Measurements from ENCODE around the gene SERPING1.
"Not testable (repeated sequence)": the region's sequence is repeated elsewhere in the genome, so short reads cannot be mapped to it uniquely, and the experiment has no call there.

Gene SERPING1

DNA sequence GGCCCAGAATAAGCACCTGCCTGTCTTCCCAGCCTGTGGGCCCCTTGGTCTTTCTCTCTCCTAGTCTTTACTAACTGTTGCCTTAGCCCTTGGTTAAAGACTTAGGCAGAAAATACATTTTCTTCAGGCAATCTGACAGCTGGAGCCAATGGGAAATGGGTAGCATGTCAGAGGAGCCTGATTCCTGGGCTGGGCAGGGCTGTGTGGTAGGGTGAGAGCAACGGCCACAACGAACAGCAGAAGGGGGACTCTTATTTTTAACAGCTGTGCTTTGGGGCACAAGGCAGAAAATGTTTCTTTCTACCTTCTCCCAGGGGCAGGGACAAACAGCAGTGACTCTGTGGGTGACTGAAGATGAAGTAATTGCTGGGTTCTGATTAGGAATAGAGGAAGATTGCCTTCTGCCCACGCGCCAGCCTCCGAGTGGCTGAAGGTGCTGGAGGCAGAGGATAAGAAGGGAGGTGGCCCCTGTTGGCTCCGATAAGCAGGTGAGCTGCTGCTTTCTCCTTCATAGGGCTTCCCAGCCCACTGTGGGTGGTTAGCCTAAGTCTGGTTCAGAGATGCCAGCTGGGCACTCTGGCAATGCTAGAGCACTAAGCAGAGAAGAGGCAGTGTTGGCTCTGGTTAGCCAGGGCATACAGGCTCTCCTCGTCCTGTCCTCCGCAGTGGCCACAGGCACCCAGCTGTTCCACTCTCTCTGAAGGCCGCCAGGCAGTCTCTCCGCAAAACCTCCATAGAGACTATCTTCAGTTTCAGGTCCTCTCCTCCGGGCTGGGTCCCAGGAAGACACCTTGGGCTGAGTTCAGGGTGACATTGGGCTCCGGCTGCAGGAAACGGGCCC lies 50.7 kb downstream of the SERPING1 start:
- in situ Hi-C loops (cut with MboI; ENCODE audit: low sequenced_read_pairs, unreplicated experiment): loop anchor here (10.0 kb wide), 1 partner anchor 153 kb away; no protein-coding TSS in a partner anchor
- TF ChIP-seq CTCF (IDR thresholded peaks at IDR 0.05; ENCODE audit: borderline replicate concordance, control extremely low read depth, extremely low read depth, insufficient read depth, missing control alignments): no peak
- no peak for DNase-seq (ENCODE audit: low spot score)

DNA sequence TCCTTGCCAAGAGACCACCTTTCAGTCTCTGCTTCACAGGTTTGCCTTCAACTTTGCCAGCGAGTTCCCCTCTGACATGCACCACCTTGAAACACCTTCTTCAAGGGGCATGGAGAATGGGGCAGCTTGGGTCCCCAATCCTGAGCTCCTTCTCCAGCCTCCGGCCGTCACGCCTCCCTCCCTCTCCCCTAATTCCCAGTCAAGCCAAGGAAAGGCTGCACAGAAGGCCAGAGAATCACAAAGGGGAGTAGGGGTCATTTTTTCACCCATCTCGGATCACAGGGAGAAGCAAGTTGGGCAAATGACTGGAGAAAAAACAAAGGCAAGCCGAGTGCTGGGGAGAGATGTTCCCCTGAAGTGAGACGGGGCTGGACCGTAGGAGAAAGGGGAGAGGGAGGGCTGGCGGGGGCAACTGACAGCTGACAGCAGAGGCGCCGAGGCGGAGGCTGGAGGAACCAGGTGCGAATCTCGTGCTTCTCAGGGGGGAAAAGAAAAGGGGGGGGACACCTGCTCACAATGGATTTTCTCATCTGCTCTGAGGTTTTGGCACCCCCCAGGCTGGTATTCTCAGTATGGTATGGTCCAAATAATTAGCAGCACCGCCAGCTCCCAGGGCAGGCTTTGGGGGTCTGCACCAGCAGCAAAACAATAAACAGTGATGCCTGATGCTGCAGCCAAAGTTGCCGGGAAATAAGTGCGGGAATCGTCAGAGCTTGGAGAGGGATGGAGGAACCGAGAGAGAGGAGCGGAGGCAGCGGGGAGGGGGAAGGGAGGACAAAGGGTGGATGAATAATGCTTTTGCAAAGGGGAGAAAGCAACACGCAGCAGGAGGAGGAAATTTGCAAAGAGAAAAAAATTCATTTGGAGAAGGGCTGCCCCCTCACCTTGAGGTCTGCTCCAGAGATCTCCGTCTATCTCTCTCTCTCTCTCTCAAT lies 51.6 kb downstream of the SERPING1 start:
- in situ Hi-C loops (cut with MboI; ENCODE audit: low sequenced_read_pairs, unreplicated experiment): loop anchor here (10.0 kb wide), 1 partner anchor 154 kb away; no protein-coding TSS in a partner anchor
- no peak for TF ChIP-seq CTCF (IDR thresholded peaks at IDR 0.05; ENCODE audit: borderline replicate concordance, control extremely low read depth, extremely low read depth, insufficient read depth, missing control alignments)
- DNase-seq (ENCODE audit: low spot score): no peak

GRCh38 chr11:57649826-57650738 lies 52.6 kb downstream of the SERPING1 start, which contains the start of gene YPEL4:
YPEL4 (minus strand) TSS chr11:57649912; CDS start chr11:57647107, 2,805 bp downstream.
- no peak for TF ChIP-seq CTCF (IDR thresholded peaks at IDR 0.05; ENCODE audit: borderline replicate concordance, control extremely low read depth, extremely low read depth, insufficient read depth, missing control alignments)
- in situ Hi-C loops (cut with MboI; ENCODE audit: low sequenced_read_pairs, unreplicated experiment): loop anchor here (10.0 to 25.0 kb wide), 3 partner anchors 155 to 862 kb away; partner anchors contain the start of gene OR5B21
- DNase-seq (ENCODE audit: low spot score): peak; percentile 65

DNA sequence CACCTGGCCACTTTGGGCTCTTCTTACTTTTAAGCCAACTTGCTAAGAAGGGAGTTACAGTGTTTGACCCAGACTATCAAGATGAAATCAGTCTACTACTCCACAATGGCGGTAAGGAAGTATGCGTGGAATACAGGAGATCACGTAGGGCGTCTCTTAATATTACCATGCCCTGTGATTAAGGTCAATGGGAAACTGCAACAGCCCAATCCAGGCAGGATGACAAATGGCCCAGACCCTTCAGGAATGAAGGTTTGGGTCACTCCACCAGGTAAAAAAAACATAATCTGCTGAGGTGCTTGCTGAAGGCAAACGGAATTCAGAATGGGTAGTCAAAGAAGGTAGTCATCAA lies 53.2 kb downstream of the SERPING1 start:
- DNase-seq (ENCODE audit: low spot score): no peak
- TF ChIP-seq CTCF (IDR thresholded peaks at IDR 0.05; ENCODE audit: borderline replicate concordance, control extremely low read depth, extremely low read depth, insufficient read depth, missing control alignments): no peak

DNA sequence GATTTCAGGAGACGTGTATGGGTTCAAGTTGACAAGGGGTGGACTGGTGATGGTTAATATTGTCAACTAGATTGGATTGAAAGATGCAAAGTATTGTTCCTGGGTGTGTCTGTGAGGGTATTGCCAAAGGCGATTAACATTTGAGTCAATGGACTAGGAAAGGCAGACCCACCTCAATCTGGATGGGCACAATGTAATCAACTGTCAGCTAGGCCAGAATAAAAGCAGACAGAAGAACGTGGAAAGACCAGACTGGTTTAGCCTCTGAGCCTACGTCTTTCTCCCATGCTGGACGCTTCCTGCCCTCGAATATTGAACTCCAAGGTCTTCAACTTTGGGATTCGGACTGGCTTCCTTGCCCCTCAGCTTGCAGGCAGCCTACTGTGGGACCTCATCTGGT lies 53.9 kb downstream of the SERPING1 start:
- TF ChIP-seq CTCF (IDR thresholded peaks at IDR 0.05; ENCODE audit: borderline replicate concordance, control extremely low read depth, extremely low read depth, insufficient read depth, missing control alignments): no peak
- DNase-seq (ENCODE audit: low spot score): no peak
- in situ Hi-C loops (cut with MboI; ENCODE audit: low sequenced_read_pairs, unreplicated experiment): loop anchor here (25.0 kb wide), 2 partner anchors 161 to 861 kb away; partner anchors contain the start of gene OR5B21

More for the DNA sequence above, 53.2 kb downstream of the SERPING1 start:
- in situ Hi-C loops (cut with MboI; ENCODE audit: low sequenced_read_pairs, unreplicated experiment): loop anchor here (25.0 kb wide), 2 partner anchors 162 to 862 kb away; partner anchors contain the start of gene OR5B21

DNA sequence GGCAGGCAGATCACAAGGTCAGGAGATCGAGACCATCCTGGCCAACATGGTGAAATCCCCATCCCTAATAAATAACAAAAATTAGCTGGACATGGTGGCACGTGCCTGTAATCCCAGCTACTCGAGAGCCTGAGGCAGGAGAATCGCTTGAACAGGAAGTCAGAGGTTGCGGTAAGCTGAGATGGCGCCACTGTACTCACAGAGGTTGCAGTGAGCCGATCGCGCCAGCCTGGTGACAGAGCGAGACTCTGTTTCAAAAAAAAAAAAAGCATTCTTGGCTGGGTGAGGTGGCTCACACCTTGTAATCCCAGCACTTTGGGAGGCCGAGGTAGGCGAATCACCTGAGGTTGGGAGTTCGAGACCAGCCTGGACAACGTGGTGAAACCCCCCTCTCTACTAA lies 54.7 kb downstream of the SERPING1 start:
- not testable (repeated sequence) for DNase-seq (ENCODE audit: low spot score)
- in situ Hi-C loops (cut with MboI; ENCODE audit: low sequenced_read_pairs, unreplicated experiment): loop anchor here (25.0 kb wide), 2 partner anchors 160 to 860 kb away; partner anchors contain the start of gene OR5B21

All from GM13976 (cell line).